ENCODE results near the gene PLOD3. TPM values are rescaled to one million over a fixed set of nuclear protein-coding genes. Genes with fewer than 3 reads are reported as not detected.

The PLOD3 gene
- total and polyA plus RNA-seq, 9 of the 15 experiments (the other 6 are each of a cell fraction or from before 2014, with no cell fraction given) = 2.8 to 101 (median 30.9) TPM

DNA sequence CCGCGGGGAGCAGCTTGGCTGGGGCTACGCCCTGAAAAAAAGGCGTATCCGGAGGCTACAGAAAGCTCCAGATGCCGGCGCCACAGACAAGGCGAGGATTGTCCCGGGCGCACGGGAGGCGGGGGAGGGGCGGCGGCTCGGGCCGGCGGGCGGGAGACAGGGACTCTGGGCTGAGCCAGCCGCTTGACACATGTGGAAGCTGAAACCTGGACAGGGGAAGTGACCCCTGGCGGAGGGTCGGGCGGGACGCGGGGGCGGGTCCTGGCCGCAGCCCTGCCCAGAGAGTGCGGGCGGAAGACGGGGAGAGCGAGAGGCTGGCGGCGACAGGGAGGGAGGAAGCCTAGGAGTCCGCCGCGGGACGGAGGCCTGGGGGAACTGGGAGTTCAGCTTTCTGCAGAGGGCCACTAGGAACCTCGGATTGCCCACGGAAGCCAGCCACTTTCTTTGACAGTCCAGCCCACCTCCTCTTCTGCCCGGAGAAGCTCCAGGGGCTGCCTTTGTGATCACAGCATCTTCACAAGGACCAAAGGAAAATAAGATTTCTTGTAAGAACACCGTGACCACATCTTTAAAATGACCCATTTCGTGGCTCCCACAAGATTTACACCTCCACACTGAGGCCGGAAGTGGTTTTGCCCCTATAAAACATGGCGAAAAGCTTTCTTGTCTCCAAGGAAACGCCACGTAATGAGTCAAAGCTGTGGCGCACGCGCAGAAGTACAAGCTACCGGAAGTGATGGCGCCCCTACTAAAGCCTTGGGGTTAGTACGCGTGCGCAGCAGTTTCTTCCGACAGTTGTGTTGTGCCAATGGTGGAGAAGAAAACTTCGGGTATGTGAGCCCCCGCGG is at the start of gene PLOD3, which contains the start of gene ZNHIT1 (continued):
- TF ChIP-seq, protein P1, sequence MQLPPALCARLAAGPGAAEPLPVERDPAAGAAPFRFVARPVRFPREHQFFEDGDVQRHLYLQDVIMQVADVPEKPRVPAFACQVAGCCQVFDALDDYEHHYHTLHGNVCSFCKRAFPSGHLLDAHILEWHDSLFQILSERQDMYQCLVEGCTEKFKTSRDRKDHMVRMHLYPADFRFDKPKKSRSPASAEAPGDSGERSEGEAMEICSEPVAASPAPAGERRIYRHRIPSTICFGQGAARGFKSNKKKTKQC (CRISPR knock-in tag; IDR thresholded peaks at IDR 0.05) = no peak
- TF ChIP-seq, protein P2, sequence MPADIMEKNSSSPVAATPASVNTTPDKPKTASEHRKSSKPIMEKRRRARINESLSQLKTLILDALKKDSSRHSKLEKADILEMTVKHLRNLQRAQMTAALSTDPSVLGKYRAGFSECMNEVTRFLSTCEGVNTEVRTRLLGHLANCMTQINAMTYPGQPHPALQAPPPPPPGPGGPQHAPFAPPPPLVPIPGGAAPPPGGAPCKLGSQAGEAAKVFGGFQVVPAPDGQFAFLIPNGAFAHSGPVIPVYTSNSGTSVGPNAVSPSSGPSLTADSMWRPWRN (IDR thresholded peaks at IDR 0.05; ENCODE audit: low read depth) = 0 out of 2 replicates have a peak, but pooled peaks have one; percentile 40
- TF ChIP-seq ZNF717 (CRISPR knock-in tag; IDR thresholded peaks at IDR 0.05) (no peak), ZC3H11A (IDR thresholded peaks at IDR 0.05; ENCODE audit: low read depth, low read length) (no peak), MYNN (IDR thresholded peaks at IDR 0.05) (no peak; the same call in none of the 2 replicates), MYNN (CRISPR knock-in tag; IDR thresholded peaks at IDR 0.05) (no peak), ZC3H8 (IDR thresholded peaks at IDR 0.05) (no peak), ZFX (CRISPR knock-in tag; IDR thresholded peaks at IDR 0.05) (no peak; the same call in 1 of the 2 replicates), PURB (CRISPR knock-in tag; IDR thresholded peaks at IDR 0.05; ENCODE audit: low read depth) (no peak), ELF1 (tag; IDR thresholded peaks at IDR 0.05) (peak; percentile 93)
- TF ChIP-seq, protein P3, sequence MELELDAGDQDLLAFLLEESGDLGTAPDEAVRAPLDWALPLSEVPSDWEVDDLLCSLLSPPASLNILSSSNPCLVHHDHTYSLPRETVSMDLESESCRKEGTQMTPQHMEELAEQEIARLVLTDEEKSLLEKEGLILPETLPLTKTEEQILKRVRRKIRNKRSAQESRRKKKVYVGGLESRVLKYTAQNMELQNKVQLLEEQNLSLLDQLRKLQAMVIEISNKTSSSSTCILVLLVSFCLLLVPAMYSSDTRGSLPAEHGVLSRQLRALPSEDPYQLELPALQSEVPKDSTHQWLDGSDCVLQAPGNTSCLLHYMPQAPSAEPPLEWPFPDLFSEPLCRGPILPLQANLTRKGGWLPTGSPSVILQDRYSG (tag; conservative IDR thresholded peaks at IDR 0.05; ENCODE audit: low read depth) = no peak
- TF ChIP-seq, protein P4, sequence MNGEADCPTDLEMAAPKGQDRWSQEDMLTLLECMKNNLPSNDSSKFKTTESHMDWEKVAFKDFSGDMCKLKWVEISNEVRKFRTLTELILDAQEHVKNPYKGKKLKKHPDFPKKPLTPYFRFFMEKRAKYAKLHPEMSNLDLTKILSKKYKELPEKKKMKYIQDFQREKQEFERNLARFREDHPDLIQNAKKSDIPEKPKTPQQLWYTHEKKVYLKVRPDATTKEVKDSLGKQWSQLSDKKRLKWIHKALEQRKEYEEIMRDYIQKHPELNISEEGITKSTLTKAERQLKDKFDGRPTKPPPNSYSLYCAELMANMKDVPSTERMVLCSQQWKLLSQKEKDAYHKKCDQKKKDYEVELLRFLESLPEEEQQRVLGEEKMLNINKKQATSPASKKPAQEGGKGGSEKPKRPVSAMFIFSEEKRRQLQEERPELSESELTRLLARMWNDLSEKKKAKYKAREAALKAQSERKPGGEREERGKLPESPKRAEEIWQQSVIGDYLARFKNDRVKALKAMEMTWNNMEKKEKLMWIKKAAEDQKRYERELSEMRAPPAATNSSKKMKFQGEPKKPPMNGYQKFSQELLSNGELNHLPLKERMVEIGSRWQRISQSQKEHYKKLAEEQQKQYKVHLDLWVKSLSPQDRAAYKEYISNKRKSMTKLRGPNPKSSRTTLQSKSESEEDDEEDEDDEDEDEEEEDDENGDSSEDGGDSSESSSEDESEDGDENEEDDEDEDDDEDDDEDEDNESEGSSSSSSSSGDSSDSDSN (IDR thresholded peaks at IDR 0.05; ENCODE audit: borderline replicate concordance in 1 of 2, low read depth in 2 of 2, low read length in 2 of 2) = peak; percentile 48 to 63; a peak in 3 of 4 replicates
- TF ChIP-seq, protein P5, sequence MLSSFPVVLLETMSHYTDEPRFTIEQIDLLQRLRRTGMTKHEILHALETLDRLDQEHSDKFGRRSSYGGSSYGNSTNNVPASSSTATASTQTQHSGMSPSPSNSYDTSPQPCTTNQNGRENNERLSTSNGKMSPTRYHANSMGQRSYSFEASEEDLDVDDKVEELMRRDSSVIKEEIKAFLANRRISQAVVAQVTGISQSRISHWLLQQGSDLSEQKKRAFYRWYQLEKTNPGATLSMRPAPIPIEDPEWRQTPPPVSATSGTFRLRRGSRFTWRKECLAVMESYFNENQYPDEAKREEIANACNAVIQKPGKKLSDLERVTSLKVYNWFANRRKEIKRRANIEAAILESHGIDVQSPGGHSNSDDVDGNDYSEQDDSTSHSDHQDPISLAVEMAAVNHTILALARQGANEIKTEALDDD (IDR thresholded peaks at IDR 0.05) = no peak
- TF ChIP-seq, protein P6, sequence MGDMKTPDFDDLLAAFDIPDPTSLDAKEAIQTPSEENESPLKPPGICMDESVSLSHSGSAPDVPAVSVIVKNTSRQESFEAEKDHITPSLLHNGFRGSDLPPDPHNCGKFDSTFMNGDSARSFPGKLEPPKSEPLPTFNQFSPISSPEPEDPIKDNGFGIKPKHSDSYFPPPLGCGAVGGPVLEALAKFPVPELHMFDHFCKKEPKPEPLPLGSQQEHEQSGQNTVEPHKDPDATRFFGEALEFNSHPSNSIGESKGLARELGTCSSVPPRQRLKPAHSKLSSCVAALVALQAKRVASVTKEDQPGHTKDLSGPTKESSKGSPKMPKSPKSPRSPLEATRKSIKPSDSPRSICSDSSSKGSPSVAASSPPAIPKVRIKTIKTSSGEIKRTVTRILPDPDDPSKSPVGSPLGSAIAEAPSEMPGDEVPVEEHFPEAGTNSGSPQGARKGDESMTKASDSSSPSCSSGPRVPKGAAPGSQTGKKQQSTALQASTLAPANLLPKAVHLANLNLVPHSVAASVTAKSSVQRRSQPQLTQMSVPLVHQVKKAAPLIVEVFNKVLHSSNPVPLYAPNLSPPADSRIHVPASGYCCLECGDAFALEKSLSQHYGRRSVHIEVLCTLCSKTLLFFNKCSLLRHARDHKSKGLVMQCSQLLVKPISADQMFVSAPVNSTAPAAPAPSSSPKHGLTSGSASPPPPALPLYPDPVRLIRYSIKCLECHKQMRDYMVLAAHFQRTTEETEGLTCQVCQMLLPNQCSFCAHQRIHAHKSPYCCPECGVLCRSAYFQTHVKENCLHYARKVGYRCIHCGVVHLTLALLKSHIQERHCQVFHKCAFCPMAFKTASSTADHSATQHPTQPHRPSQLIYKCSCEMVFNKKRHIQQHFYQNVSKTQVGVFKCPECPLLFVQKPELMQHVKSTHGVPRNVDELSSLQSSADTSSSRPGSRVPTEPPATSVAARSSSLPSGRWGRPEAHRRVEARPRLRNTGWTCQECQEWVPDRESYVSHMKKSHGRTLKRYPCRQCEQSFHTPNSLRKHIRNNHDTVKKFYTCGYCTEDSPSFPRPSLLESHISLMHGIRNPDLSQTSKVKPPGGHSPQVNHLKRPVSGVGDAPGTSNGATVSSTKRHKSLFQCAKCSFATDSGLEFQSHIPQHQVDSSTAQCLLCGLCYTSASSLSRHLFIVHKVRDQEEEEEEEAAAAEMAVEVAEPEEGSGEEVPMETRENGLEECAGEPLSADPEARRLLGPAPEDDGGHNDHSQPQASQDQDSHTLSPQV (IDR thresholded peaks at IDR 0.05) = no peak
- TF ChIP-seq, protein P7, sequence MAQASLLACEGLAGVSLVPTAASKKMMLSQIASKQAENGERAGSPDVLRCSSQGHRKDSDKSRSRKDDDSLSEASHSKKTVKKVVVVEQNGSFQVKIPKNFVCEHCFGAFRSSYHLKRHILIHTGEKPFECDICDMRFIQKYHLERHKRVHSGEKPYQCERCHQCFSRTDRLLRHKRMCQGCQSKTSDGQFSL (CRISPR knock-in tag; IDR thresholded peaks at IDR 0.05) = no peak
- TF ChIP-seq, protein P7 (tag; IDR thresholded peaks at IDR 0.05) = no peak

All from K562 (cell line).